Lower leg skin (tissue), 3 donors: ENCODE data around the gene LIX1L.

Experiments
- CTCF ChIP-seq, 3 donors: fragments of 450-650 bp; IDR thresholded peaks; one replicate each; pipeline ENCODE4 v1.5.1; 2016; ENCODE audit warnings: antibody characterized with exemption in 3 of 3, mild to moderate bottlenecking in 3 of 3, moderate library complexity in 2 of 3
- POLR2A ChIP-seq, 2 donors: fragments of 450-650 bp; IDR thresholded peaks; one replicate each; pipeline ENCODE4 v1.6.1; 2016 to 2017; ENCODE audit warnings: antibody characterized with exemption in 2 of 2, mild to moderate bottlenecking in 1 of 2, moderate library complexity in 1 of 2

GRCh38 chr1:145965119-145965744 lies 7.4 kb upstream of the LIX1L start:
- TF ChIP-seq CTCF (IDR thresholded peaks at IDR 0.05) (no peak), POLR2A (IDR thresholded peaks at IDR 0.05) (no peak)
